Psoas muscle (tissue), 8 donors: ENCODE data around the gene ALDH1A1. TPM values are rescaled to one million over a fixed set of nuclear protein-coding genes. Genes with fewer than 3 reads are reported as not detected.

ENCODE experiments used
- ATAC-seq, 4 donors: fragments of 200-7000 bp; cut with Tn5 transposase; one replicate each; pipeline ENCODE4 v1.9.1; 2020; ENCODE audit warnings: moderate library complexity in 3 of 4, mild to moderate bottlenecking in 2 of 4
- DNase-seq, 2 donors: peaks; one replicate each; pipeline ENCODE4 v3.0.0-alpha.2; 2020
- H3K27ac ChIP-seq: fragments of 200-600 bp; one replicate; pipeline ENCODE4 v1.8.0; 2022
- H3K27me3 ChIP-seq, 3 donors: fragments of 200-600 bp in 1 of 3; one replicate each; pipeline versions ENCODE4 v1.6.1 to v1.8.0; 2013 to 2022; ENCODE audit warnings: low read length in 2 of 3, mild to moderate bottlenecking in 2 of 3, moderate library complexity in 1 of 3; ENCODE audit not compliant: insufficient read depth in 3 of 3
- H3K36me3 ChIP-seq, 2 donors: fragments of 200-600 bp in 1 of 2; one replicate each; pipeline versions ENCODE4 v1.6.1 to v1.8.0; 2013 to 2022; ENCODE audit warnings: low read depth in 1 of 2, mild to moderate bottlenecking in 1 of 2, moderate library complexity in 1 of 2; ENCODE audit not compliant: insufficient read depth in 1 of 2
- H3K4me1 ChIP-seq: fragments of 200-600 bp; one replicate; pipeline ENCODE4 v1.8.0; 2022
- H3K4me3 ChIP-seq: fragments of 200-600 bp; one replicate; pipeline ENCODE4 v1.8.0; 2022; ENCODE audit warnings: mild to moderate bottlenecking
- H3K9me3 ChIP-seq: fragments of 200-600 bp; one replicate; pipeline ENCODE4 v1.8.0; 2022
- WGBS, 3 donors: extraction: QIAGEN DNeasy Blood & Tissue Kit; methylation state at CpG; one replicate each; pipeline versions ENCODE4 v1.1.6 to v1.1.7; 2013; 5-methylcytosine and 5-hydroxymethylcytosine counted together
- intact Hi-C, 2 donors: fragments of 100-400 bp; cut with DNase I; formaldehyde crosslinking; loops; one replicate each; pipeline versions ENCODE4 v1.11.0 to v1.14.2; 2022
- polyA plus RNA-seq, 3 donors: library from polyadenylated mRNA; stranded (reverse); fragments of 200-250 nt; gene quantifications; one replicate each; pipeline ENCODE4 v1.2.3, GENCODE V29; 2013
- total RNA-seq, 4 donors: library from RNA; stranded (reverse); fragmentation: NEBNext Ultra II Directional in 2 of 4; extraction: Animal tissue kit (Norgen Biotek cat#: 25700) in 2 of 4; gene quantifications; one replicate each; pipeline versions ENCODE4 v1.2.1 to v1.2.4, GENCODE V29; 2021 to 2023
- TF ChIP-seq, protein P1 (sequence below): fragments of 200-600 bp; IDR thresholded peaks from one replicate; pipeline ENCODE4 v1.8.0; 2022; ENCODE audit warnings: antibody characterized with exemption
- donor health status: healthy with polysubstance abuse.
- donor health status: DM: no; HTN: no; CAD: no; lungs with moderate emphysema.
- donor health status: Bipolar disorder and iron deficiency.
- donor health status: healthy.
- donor health status: DM: yes; HTN: yes; CAD: no.
- donor health status: DM: no; HTN: no; CAD: no.
- donor health status: DM: no; HTN: no; CAD: no.
- donor health status: DM: yes; HTN: yes; CAD: no.

ALDH1A1 gene
- total and polyA plus RNA-seq, 7 donors: 7.0 to 57.0 (median 21.0) TPM

DNA sequence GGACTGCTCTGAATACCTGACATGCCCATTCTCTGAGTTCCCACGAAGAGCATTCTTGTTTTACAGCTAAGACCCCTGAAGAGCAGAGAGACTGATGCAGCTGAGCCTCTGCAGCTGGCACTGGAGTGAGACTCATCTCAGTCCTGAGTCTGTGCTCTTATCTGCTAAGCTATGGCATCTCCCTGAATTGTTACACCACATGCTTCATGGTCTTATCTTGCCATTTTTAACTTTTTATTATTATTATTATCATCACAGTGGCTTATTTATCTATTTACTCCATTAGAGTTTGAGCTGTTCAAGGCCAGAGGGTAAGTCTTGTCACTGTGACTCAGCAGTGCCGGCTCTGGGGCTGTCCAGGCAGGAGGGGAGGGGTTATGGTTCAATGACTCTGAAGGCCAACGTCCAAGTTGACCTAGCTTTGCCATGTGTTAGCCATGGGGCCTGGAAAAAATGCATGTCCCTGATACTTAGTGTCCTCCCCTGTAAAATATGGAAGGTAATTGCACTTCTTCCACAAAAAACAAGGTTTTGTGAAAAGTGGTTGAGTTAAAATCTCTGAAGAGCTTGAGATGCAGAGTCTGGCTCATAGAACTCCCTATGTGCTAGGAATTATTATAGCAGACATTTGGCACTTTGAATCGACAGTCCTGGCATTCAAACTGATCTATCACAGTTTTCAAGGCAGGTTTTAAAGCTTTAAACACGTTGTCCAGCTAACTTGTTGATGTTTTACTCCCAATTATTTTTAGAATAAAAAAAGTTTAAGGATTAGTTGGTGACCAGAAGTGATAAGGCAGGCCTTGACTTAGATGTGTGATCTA is 94.6 kb downstream of the ALDH1A1 start:
- Histone ChIP-seq H3K4me3 (no peak overlapping the region), H3K9me3 (no peaks in the 10 kb centered on the region), H3K27ac (no peak overlapping the region), H3K36me3 (no peaks in the 10 kb centered on the region), H3K27me3 (no peaks in the 10 kb centered on the region), H3K4me1 (peaks cover 21% of the 10 kb centered on the region)
- TF ChIP-seq, protein P1, sequence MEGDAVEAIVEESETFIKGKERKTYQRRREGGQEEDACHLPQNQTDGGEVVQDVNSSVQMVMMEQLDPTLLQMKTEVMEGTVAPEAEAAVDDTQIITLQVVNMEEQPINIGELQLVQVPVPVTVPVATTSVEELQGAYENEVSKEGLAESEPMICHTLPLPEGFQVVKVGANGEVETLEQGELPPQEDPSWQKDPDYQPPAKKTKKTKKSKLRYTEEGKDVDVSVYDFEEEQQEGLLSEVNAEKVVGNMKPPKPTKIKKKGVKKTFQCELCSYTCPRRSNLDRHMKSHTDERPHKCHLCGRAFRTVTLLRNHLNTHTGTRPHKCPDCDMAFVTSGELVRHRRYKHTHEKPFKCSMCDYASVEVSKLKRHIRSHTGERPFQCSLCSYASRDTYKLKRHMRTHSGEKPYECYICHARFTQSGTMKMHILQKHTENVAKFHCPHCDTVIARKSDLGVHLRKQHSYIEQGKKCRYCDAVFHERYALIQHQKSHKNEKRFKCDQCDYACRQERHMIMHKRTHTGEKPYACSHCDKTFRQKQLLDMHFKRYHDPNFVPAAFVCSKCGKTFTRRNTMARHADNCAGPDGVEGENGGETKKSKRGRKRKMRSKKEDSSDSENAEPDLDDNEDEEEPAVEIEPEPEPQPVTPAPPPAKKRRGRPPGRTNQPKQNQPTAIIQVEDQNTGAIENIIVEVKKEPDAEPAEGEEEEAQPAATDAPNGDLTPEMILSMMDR: no peak
- 11 to 22% (median 13%) methylated on average over 5 of the region's 5 CpGs for WGBS, 3 donors
- ATAC-seq (peak in 3 of 4 donors; percentile 62 to 66 (median 62)), DNase-seq (peak in 1 of 2 donors; percentile 24)
- intact Hi-C loops: loop anchor here in 1 of 2 donors (1.0 kb wide), 1 partner anchor 165 kb away; no protein-coding TSS in a partner anchor

DNA sequence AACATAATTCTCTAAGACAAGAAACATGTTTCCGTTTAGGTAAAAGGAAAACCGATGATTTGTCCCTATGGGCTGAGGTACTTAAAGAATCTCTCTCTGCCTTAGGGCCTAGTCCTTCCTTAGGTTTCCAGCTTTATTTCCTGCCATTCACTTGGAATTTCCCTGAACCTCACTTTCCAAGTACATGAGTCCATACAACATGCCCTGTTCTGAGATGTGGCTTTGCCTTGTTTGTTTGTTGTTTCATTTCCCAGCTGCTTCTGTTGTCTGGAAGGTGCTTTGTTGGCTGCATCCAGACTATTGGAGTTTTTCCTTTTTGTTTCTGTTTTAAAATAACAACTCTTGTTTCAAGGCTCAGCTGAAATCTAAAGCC is 95.2 kb downstream of the ALDH1A1 start:
- Histone ChIP-seq H3K4me3 (no peak overlapping the region), H3K36me3 (no peaks in the 10 kb centered on the region), H3K9me3 (no peaks in the 10 kb centered on the region), H3K27ac (no peak overlapping the region), H3K4me1 (peaks cover 21% of the 10 kb centered on the region), H3K27me3 (no peaks in the 10 kb centered on the region)
- TF ChIP-seq, protein P1: no peak
- intact Hi-C loops: loop anchor here in 1 of 2 donors (2.0 kb wide), 1 partner anchor 225 kb away; no protein-coding TSS in a partner anchor
- 71 to 81% (median 78%) methylated on average over 2 of the region's 2 CpGs for WGBS, 3 donors
- DNase-seq (no peak), ATAC-seq (peak in 1 of 4 donors; percentile 33)

- intact Hi-C loops: loop anchor here in 1 of 2 donors (2.0 kb wide), 1 partner anchor 226 kb away; no protein-coding TSS in a partner anchor
- H3K27ac ChIP-seq: no peak overlapping the region
- H3K9me3 ChIP-seq: no peaks in the 10 kb centered on the region
- no peak for DNase-seq
- WGBS, 3 donors: 43 to 50% (median 45%) methylated on average over 8 of the region's 8 CpGs
- peak in 3 of 4 donors; percentile 53 to 83 (median 67) for ATAC-seq
- H3K4me1 ChIP-seq: peaks cover 21% of the 10 kb centered on the region
- H3K36me3 ChIP-seq: no peaks in the 10 kb centered on the region
- no peak overlapping the region for H3K4me3 ChIP-seq
- TF ChIP-seq, protein P1: peak; percentile 64
- no peaks in the 10 kb centered on the region for H3K27me3 ChIP-seq
Measured at GRCh38 chr9:72856972-72857623, 95.8 kb downstream of the ALDH1A1 start.

GRCh38 chr9:72855890-72856523 is 96.8 kb downstream of the ALDH1A1 start:
- DNase-seq (no peak), ATAC-seq (no peak)
- Histone ChIP-seq H3K27ac (no peak overlapping the region), H3K4me3 (no peak overlapping the region), H3K9me3 (no peaks in the 10 kb centered on the region), H3K4me1 (peaks cover 21% of the 10 kb centered on the region), H3K27me3 (no peaks in the 10 kb centered on the region), H3K36me3 (no peaks in the 10 kb centered on the region)
- 79 to 84% (median 83%) methylated on average over 5 of the region's 5 CpGs for WGBS, 3 donors
- intact Hi-C loops: loop anchor here in 1 of 2 donors (2.0 kb wide), 1 partner anchor 227 kb away; no protein-coding TSS in a partner anchor
- TF ChIP-seq, protein P1: no peak
